ENCODE data around the gene BARD1.

GRCh38 chr2:214710729-214711128 is 98.8 kb downstream of the BARD1 start:
- TF ChIP-seq EZH2phosphoT487 (IDR thresholded peaks at IDR 0.05; ENCODE audit: insufficient read depth, low read depth) (no peak), EZH2 (IDR thresholded peaks at IDR 0.05; ENCODE audit: insufficient read depth, poor library complexity, severe bottlenecking) (no peak)
